Measurements from ENCODE around the gene DCTN3.

DCTN3 gene

GRCh38 chr9:34615132-34615531, 5.2 kb downstream of the DCTN3 start:
- H3K4me3 ChIP-seq (replicated peaks; ENCODE audit: insufficient read depth, low read length) = no peak overlapping the region
- H3K27ac ChIP-seq (replicated peaks) = no peak overlapping the region
- no peak for DNase-seq (ENCODE audit: low read depth in 1 of 2, low spot score in 1 of 2)
- no peaks in the 10 kb centered on the region for H3K27me3 ChIP-seq (ENCODE audit: insufficient read depth, poor library complexity, severe bottlenecking)
- no peak for TF ChIP-seq REST (IDR thresholded peaks at IDR 0.05; ENCODE audit: insufficient replicate concordance, low read depth)
- no peak for TF ChIP-seq POLR2AphosphoS5 (IDR thresholded peaks at IDR 0.05; ENCODE audit: low read depth)
- no peak for TF ChIP-seq SPI1 (IDR thresholded peaks at IDR 0.05; ENCODE audit: borderline replicate concordance, low read depth)
- TF ChIP-seq GABPA (IDR thresholded peaks at IDR 0.05; ENCODE audit: low read depth) = no peak
- TF ChIP-seq CTCF (IDR thresholded peaks at IDR 0.05; ENCODE audit: insufficient read depth, low read length) = no peak

- TF ChIP-seq CTCF (IDR thresholded peaks at IDR 0.05; ENCODE audit: insufficient read depth, low read length) (peak; percentile 55), SPI1 (IDR thresholded peaks at IDR 0.05; ENCODE audit: borderline replicate concordance, low read depth) (peak; percentile 12; the same call in 1 of the 2 replicates), REST (IDR thresholded peaks at IDR 0.05; ENCODE audit: insufficient replicate concordance, low read depth) (no peak), GABPA (IDR thresholded peaks at IDR 0.05; ENCODE audit: low read depth) (no peak)
- no peak overlapping the region for H3K27ac ChIP-seq (replicated peaks)
- peak overlapping the region; percentile 62 for H3K4me3 ChIP-seq (replicated peaks; ENCODE audit: insufficient read depth, low read length)
- H3K27me3 ChIP-seq (ENCODE audit: insufficient read depth, poor library complexity, severe bottlenecking) = no peaks in the 10 kb centered on the region
- DNase-seq (ENCODE audit: low read depth in 1 of 2, low spot score in 1 of 2) = peak; percentile 56 to 79
Observed at GRCh38 chr9:34612788-34613390, 7.4 kb downstream of the DCTN3 start.

- Histone ChIP-seq H3K4me3 (replicated peaks; ENCODE audit: insufficient read depth, low read length) (peak within 1 kb of the TSS; percentile 62), H3K27ac (replicated peaks) (peak within 1 kb of the TSS; percentile 82), H3K27me3 (ENCODE audit: insufficient read depth, poor library complexity, severe bottlenecking) (no peaks in the 10 kb centered on the region)
- DNase-seq (ENCODE audit: low read depth in 1 of 2, low spot score in 1 of 2) = peak; percentile 73 to 74
- TF ChIP-seq REST (IDR thresholded peaks at IDR 0.05; ENCODE audit: insufficient replicate concordance, low read depth) = no peak
- TF ChIP-seq POLR2AphosphoS5 (IDR thresholded peaks at IDR 0.05; ENCODE audit: low read depth) = peak; percentile 85
Observed at GRCh38 chr9:34611811-34612787, 8.2 kb downstream of the DCTN3 start, which contains the start of gene RPP25L. Gene RPP25L (minus strand): TSS chr9:34612097. CDS start chr9:34611296, 801 bp downstream.

Measured in HL-60 (cell line).